Measurements from ENCODE around the gene SUSD6.

Gene SUSD6

DNA sequence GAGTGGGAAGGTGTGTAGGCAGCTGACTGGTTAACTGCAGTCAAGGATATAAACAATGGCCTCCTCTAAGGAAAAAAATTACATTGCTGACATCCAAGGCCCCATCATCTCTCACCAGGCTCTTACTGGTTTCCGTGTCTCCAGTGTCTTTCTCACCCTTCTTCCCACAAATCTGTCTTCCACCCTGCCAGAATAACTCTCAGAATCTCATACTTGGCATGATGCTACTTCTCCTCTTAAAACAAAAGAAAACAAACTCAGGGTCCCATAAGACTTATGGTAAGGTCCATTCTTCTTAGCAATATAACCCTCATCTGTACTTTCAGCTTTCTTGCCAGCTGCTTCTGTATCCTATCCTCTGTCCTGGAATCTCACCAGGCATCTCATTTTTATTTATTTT lies 68.9 kb downstream of the SUSD6 start:
- Mint-ChIP-seq H3K36me3 (ENCODE audit: low read depth) (peaks cover 11% of the 10 kb centered on the region), H3K9me3 (no peaks in the 10 kb centered on the region), H3K27ac (no peak overlapping the region), H3K27me3 (ENCODE audit: low read depth, poor library complexity) (peaks cover 3% of the 10 kb centered on the region), H3K4me1 (peaks cover 21% of the 10 kb centered on the region), H3K4me3 (no peak overlapping the region)
- TF ChIP-seq, protein P1, sequence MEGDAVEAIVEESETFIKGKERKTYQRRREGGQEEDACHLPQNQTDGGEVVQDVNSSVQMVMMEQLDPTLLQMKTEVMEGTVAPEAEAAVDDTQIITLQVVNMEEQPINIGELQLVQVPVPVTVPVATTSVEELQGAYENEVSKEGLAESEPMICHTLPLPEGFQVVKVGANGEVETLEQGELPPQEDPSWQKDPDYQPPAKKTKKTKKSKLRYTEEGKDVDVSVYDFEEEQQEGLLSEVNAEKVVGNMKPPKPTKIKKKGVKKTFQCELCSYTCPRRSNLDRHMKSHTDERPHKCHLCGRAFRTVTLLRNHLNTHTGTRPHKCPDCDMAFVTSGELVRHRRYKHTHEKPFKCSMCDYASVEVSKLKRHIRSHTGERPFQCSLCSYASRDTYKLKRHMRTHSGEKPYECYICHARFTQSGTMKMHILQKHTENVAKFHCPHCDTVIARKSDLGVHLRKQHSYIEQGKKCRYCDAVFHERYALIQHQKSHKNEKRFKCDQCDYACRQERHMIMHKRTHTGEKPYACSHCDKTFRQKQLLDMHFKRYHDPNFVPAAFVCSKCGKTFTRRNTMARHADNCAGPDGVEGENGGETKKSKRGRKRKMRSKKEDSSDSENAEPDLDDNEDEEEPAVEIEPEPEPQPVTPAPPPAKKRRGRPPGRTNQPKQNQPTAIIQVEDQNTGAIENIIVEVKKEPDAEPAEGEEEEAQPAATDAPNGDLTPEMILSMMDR (IDR thresholded peaks at IDR 0.05) = no peak
- DNase-seq = no peak

DNA sequence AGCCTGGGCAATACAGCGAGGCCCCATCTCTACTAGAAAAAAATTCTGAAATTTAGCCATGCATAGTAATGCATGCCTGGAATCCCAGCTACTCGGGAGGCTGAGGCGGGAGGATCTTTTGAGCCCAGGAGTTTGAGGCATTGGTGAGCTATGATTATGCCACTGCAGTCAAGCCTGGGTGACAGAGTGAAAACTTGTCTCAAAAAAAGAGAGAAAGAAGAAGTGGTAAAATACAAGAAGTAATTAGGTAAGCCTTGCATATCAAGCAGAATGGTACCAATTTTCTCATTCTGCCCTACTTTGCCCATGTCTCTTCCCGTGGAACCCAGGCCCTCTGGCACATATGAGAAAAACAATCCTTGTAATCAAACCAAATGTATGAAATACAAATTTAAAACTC lies 70.7 kb downstream of the SUSD6 start:
- DNase-seq = no peak
- peaks cover 7% of the 10 kb centered on the region for H3K36me3 Mint-ChIP-seq (ENCODE audit: low read depth)
- TF ChIP-seq, protein P1 (IDR thresholded peaks at IDR 0.05) = no peak
- H3K27ac Mint-ChIP-seq = no peak overlapping the region
- H3K4me3 Mint-ChIP-seq = no peak overlapping the region
- H3K9me3 Mint-ChIP-seq = no peaks in the 10 kb centered on the region
- H3K27me3 Mint-ChIP-seq (ENCODE audit: low read depth, poor library complexity) = peaks cover 3% of the 10 kb centered on the region
- H3K4me1 Mint-ChIP-seq = peaks cover 26% of the 10 kb centered on the region

DNA sequence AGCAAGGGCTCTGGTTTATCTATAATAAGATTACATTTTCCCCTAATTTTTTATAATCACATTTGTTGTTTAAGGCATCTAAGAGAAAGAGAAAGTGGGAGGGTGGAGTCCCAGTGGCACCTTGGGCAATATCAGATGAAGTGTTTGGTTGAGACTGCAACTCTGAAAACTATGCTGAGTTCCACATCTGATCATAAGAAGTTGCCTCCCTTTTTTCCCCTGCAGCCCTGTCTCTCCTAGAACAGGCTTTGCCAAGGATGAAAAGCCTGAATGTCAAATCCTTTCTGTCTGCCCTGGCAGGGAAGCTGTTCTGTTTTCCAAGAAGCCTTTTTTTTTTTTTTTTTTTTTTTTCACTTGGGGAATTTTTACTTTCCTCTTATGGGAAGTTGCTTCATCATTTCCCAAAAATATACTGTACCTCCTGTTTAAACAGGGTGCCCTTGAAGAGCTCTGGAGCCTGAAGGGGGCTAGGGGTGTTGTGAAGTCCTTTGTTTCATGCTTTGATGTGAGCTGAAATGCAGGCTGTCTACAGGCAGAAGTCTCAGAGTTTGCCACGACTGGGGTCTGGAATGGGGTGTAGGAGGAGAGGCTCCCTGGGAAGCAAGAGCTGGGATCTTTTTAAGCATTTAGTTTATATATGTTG lies 71.3 kb downstream of the SUSD6 start:
- H3K27me3 Mint-ChIP-seq (ENCODE audit: low read depth, poor library complexity) = peaks cover 3% of the 10 kb centered on the region
- H3K36me3 Mint-ChIP-seq (ENCODE audit: low read depth) = peaks cover 7% of the 10 kb centered on the region
- peaks cover 26% of the 10 kb centered on the region for H3K4me1 Mint-ChIP-seq
- H3K4me3 Mint-ChIP-seq = no peak overlapping the region
- DNase-seq = no peak
- no peaks in the 10 kb centered on the region for H3K9me3 Mint-ChIP-seq
- H3K27ac Mint-ChIP-seq = no peak overlapping the region
- TF ChIP-seq, protein P1 (IDR thresholded peaks at IDR 0.05) = no peak

DNA sequence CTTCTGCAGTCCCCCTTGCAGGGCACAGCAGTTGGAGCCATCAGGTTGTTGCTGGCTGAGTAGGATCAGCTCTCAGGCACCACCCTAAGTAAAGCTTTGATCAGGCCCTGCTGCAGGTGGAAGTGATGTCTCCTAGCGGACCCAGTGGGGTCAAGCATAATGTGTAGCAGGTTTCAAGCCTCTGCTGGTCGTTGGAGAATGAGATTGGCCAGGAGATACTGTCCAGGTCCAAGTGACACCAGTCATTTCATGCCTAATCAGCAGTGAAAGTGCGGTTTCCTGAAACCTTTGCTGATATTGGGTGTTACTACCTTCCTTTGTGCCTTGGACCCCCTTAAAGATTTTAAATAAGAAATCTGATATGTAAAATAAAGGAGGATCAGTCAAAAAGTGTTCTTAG lies 72.6 kb downstream of the SUSD6 start:
- TF ChIP-seq, protein P1 (IDR thresholded peaks at IDR 0.05) = no peak
- Mint-ChIP-seq H3K27me3 (ENCODE audit: low read depth, poor library complexity) (peaks cover 6% of the 10 kb centered on the region), H3K4me1 (peaks cover 26% of the 10 kb centered on the region), H3K4me3 (no peak overlapping the region), H3K36me3 (ENCODE audit: low read depth) (peaks cover 7% of the 10 kb centered on the region), H3K27ac (no peak overlapping the region), H3K9me3 (no peaks in the 10 kb centered on the region)
- no peak for DNase-seq

DNA sequence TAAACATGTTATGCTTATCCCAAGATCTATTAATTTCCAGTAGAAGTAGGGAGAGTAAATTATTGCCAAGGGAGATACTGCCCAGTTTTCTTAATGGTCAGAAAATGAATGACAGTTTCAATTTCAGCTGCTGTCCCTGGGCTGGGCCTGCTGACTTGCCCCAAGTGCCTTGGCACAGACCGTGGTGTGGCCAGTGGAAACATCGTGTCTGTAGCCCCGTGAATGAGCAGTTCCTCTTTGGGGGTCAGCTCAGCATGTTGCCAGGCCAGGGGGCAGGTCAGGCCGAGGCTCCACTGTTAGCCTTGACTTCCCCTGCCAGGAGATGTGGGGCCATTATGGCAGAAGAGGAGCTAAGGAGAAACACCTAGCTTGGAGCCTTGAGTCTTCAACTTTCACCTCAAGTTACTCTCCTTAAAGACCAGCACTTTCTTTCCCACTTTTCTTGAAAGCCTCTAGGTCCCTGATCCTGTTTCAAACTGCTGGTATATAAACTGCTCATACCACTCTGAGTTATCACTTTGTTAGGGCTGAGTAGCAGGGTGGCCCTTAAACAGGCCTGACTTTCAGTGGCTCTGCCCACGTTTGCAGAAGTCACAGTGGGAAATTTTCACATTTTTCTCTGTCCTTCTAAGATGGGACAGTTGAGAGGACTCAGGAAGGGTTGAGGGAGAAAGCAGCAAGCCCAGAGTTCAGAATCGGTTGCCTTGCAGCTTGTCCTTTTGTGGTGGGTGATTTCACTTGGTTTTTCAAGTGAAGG lies 73.2 kb downstream of the SUSD6 start:
- H3K27ac Mint-ChIP-seq = no peak overlapping the region
- no peak overlapping the region for H3K4me3 Mint-ChIP-seq
- TF ChIP-seq, protein P1 (IDR thresholded peaks at IDR 0.05) = no peak
- peaks cover 7% of the 10 kb centered on the region for H3K36me3 Mint-ChIP-seq (ENCODE audit: low read depth)
- no peak for DNase-seq
- H3K4me1 Mint-ChIP-seq = peaks cover 26% of the 10 kb centered on the region
- H3K27me3 Mint-ChIP-seq (ENCODE audit: low read depth, poor library complexity) = peaks cover 9% of the 10 kb centered on the region
- no peaks in the 10 kb centered on the region for H3K9me3 Mint-ChIP-seq

DNA sequence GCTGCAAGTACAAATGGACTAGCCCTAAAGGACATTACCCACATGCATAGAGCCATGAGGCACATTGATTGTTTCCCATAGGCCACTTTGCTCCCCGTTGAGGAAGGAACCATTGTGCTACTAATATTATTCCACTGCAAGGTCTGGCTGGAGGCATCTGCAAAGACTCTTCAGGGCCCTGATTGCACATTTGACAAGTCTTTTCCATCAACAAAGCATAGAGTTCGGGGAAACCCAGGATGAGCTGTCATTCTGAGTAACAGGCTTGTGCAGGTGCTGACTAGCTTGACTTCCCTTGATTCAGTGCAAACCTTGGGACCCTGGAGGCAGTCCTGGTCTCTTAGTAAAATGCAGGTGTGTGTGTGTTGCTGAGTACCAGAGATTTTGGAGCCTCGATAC lies 73.8 kb downstream of the SUSD6 start:
- peaks cover 9% of the 10 kb centered on the region for H3K27me3 Mint-ChIP-seq (ENCODE audit: low read depth, poor library complexity)
- TF ChIP-seq, protein P1 (IDR thresholded peaks at IDR 0.05) = no peak
- no peak overlapping the region for H3K4me3 Mint-ChIP-seq
- DNase-seq = no peak
- peaks cover 7% of the 10 kb centered on the region for H3K36me3 Mint-ChIP-seq (ENCODE audit: low read depth)
- peaks cover 28% of the 10 kb centered on the region for H3K4me1 Mint-ChIP-seq
- H3K9me3 Mint-ChIP-seq = no peaks in the 10 kb centered on the region
- no peak overlapping the region for H3K27ac Mint-ChIP-seq
